ENCODE data around the gene LRRC8E.

LRRC8E gene

GRCh38 chr19:7872306-7873204, 15.8 kb upstream of the LRRC8E start:
- Histone ChIP-seq H3K79me2 (ENCODE audit: insufficient read depth, low read depth) (no peaks in the 10 kb centered on the region), H3K4me3 (IDR thresholded peaks at IDR 0.05; ENCODE audit: insufficient read depth, low read depth, low read length) (no peak overlapping the region), H3K27me3 (ENCODE audit: insufficient read depth, low read depth) (no peaks in the 10 kb centered on the region; the same call in 1 of the 2 replicates), H3K9ac (no peak overlapping the region), H3K4me1 (ENCODE audit: low read depth, poor library complexity, severe bottlenecking) (peaks cover 25% of the 10 kb centered on the region), H3K36me3 (ENCODE audit: insufficient read depth) (no peaks in the 10 kb centered on the region), H3K27ac (no peak overlapping the region), H3K4me2 (peak overlapping the region; percentile 77), H2AFZ (ENCODE audit: low read depth) (peak overlapping the region; percentile 38; the same call in 1 of the 2 replicates), H4K20me1 (ENCODE audit: insufficient read depth) (no peaks in the 10 kb centered on the region)
- no peak for TF ChIP-seq CTCF (conservative IDR thresholded peaks at IDR 0.05; ENCODE audit: low read depth, low read length)

GRCh38 chr19:7873304-7874075, 14.8 kb upstream of the LRRC8E start:
- Histone ChIP-seq H3K4me2 (no peak overlapping the region), H3K27me3 (ENCODE audit: insufficient read depth, low read depth) (no peaks in the 10 kb centered on the region; the same call in 1 of the 2 replicates), H3K4me1 (ENCODE audit: low read depth, poor library complexity, severe bottlenecking) (peaks cover 22% of the 10 kb centered on the region), H3K36me3 (ENCODE audit: insufficient read depth) (no peaks in the 10 kb centered on the region), H3K4me3 (IDR thresholded peaks at IDR 0.05; ENCODE audit: insufficient read depth, low read depth, low read length) (no peak overlapping the region), H3K9ac (no peak overlapping the region), H2AFZ (ENCODE audit: low read depth) (no peak overlapping the region), H3K27ac (no peak overlapping the region), H4K20me1 (ENCODE audit: insufficient read depth) (no peaks in the 10 kb centered on the region), H3K79me2 (ENCODE audit: insufficient read depth, low read depth) (no peaks in the 10 kb centered on the region)
- TF ChIP-seq CTCF (conservative IDR thresholded peaks at IDR 0.05; ENCODE audit: low read depth, low read length), result no peak

- Histone ChIP-seq H3K36me3 (ENCODE audit: insufficient read depth) (no peaks in the 10 kb centered on the region), H2AFZ (ENCODE audit: low read depth) (no peak within 1 kb of the TSS), H3K27me3 (ENCODE audit: insufficient read depth, low read depth) (no peaks in the 10 kb centered on the region; the same call in 1 of the 2 replicates), H3K27ac (no peak within 1 kb of the TSS), H4K20me1 (ENCODE audit: insufficient read depth) (no peaks in the 10 kb centered on the region), H3K4me1 (ENCODE audit: low read depth, poor library complexity, severe bottlenecking) (peaks cover 22% of the 10 kb centered on the region), H3K9ac (no peak within 1 kb of the TSS), H3K79me2 (ENCODE audit: insufficient read depth, low read depth) (no peaks in the 10 kb centered on the region), H3K4me2 (no peak within 1 kb of the TSS), H3K4me3 (IDR thresholded peaks at IDR 0.05; ENCODE audit: insufficient read depth, low read depth, low read length) (no peak within 1 kb of the TSS)
- no peak for TF ChIP-seq CTCF (conservative IDR thresholded peaks at IDR 0.05; ENCODE audit: low read depth, low read length)
These were observed 14.0 kb upstream of the LRRC8E start, which contains the start of gene PRR36 for GRCh38 chr19:7874076-7874896. PRR36 (minus strand) TSS chr19:7874390; CDS start chr19:7873689, 701 bp downstream.

- no peak overlapping the region for H3K9ac ChIP-seq
- no peak overlapping the region for H3K4me2 ChIP-seq
- H3K4me3 ChIP-seq (IDR thresholded peaks at IDR 0.05; ENCODE audit: insufficient read depth, low read depth, low read length), result no peak overlapping the region
These were observed 13.4 kb upstream of the LRRC8E start for GRCh38 chr19:7874897-7875273.

More at GRCh38 chr19:7874897-7875273, 13.4 kb upstream of the LRRC8E start:
- no peak overlapping the region for H3K27ac ChIP-seq
- H2AFZ ChIP-seq (ENCODE audit: low read depth), result no peak overlapping the region
- peaks cover 22% of the 10 kb centered on the region for H3K4me1 ChIP-seq (ENCODE audit: low read depth, poor library complexity, severe bottlenecking)
- no peaks in the 10 kb centered on the region; the same call in 1 of the 2 replicates for H3K27me3 ChIP-seq (ENCODE audit: insufficient read depth, low read depth)
- H4K20me1 ChIP-seq (ENCODE audit: insufficient read depth), result no peaks in the 10 kb centered on the region
- H3K79me2 ChIP-seq (ENCODE audit: insufficient read depth, low read depth), result no peaks in the 10 kb centered on the region
- no peak for TF ChIP-seq CTCF (conservative IDR thresholded peaks at IDR 0.05; ENCODE audit: low read depth, low read length)
- no peaks in the 10 kb centered on the region for H3K36me3 ChIP-seq (ENCODE audit: insufficient read depth)

All from KMS-11 (cell line).